ENCODE results near the gene EXOC3L4.

DNA sequence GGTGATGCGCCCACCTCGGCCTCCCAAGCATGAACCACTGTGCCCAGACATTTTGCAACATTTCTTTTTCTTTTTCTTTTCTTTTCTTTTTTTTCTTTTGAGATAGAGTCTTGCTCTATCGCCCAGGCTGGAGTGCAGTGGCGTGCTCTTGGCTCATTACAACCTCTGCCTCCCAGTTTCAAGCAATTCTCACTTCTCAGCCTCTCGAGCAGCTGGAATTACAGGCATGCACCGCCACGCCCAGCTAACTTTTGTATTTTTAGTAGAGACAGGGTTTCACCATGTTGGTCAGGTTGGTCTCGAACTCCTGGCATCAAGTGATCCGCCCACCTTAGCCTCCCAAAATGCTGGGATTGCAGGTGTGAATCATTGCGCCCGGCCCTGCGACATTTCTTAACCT, 29.5 kb upstream of the EXOC3L4 start:
- TF ChIP-seq, protein P1, sequence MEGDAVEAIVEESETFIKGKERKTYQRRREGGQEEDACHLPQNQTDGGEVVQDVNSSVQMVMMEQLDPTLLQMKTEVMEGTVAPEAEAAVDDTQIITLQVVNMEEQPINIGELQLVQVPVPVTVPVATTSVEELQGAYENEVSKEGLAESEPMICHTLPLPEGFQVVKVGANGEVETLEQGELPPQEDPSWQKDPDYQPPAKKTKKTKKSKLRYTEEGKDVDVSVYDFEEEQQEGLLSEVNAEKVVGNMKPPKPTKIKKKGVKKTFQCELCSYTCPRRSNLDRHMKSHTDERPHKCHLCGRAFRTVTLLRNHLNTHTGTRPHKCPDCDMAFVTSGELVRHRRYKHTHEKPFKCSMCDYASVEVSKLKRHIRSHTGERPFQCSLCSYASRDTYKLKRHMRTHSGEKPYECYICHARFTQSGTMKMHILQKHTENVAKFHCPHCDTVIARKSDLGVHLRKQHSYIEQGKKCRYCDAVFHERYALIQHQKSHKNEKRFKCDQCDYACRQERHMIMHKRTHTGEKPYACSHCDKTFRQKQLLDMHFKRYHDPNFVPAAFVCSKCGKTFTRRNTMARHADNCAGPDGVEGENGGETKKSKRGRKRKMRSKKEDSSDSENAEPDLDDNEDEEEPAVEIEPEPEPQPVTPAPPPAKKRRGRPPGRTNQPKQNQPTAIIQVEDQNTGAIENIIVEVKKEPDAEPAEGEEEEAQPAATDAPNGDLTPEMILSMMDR (IDR thresholded peaks at IDR 0.05), result no peak
- TF ChIP-seq POLR2A (IDR thresholded peaks at IDR 0.05), result no peak
